OCI-LY7 (cell line): Measurements from ENCODE around the gene CATSPERB. TPM values are rescaled to one million over a fixed set of nuclear protein-coding genes. Genes with fewer than 3 reads are reported as not detected.

Source experiments
- BruUV-seq: library from RNA; stranded (reverse); fragments of 400-500 nt; replicated peaks from 2 replicates; lab custom pipeline; 2021; lab: Mats Ljungman, UMichigan
- CTCF ChIA-PET: fragments of 300-600 bp; sonication (Branson Sonifier 250); formaldehyde crosslinking; loops from one replicate; lab custom pipeline; 2022; ENCODE audit warnings: antibody characterized with exemption; ENCODE audit not compliant: unreplicated experiment; lab: Charles Lee
- POLR2A ChIA-PET: fragments of 300-600 bp; sonication (Branson Sonifier 250); formaldehyde crosslinking; loops from one replicate; lab custom pipeline; 2022; ENCODE audit warnings: antibody characterized with exemption; lab: Charles Lee
- DNase-seq: peaks from one replicate; pipeline ENCODE4 v3.0.0-alpha.2; 2015; ENCODE audit warnings: low spot score
- H2AFZ ChIP-seq: fragments of 200-600 bp; sonication (generic), shearing (Covaris generic); 2 replicates; pipeline ENCODE4 v1.6.1; 2014; ENCODE audit warnings: mild to moderate bottlenecking, antibody characterized with exemption, low read length, moderate library complexity
- H3K27ac ChIP-seq: fragments of 200-600 bp; sonication (generic); 2 replicates; pipeline ENCODE4 v1.5.1; 2014; ENCODE audit warnings: mixed run types, low read depth, mild to moderate bottlenecking, moderate library complexity, low read length, inconsistent platforms; ENCODE audit not compliant: poor library complexity, severe bottlenecking
- H3K36me3 ChIP-seq: fragments of 200-600 bp; sonication (generic); 2 replicates; pipeline ENCODE4 v1.6.1; 2014; ENCODE audit warnings: mild to moderate bottlenecking, antibody characterized with exemption, low read length, moderate library complexity, mixed read lengths; ENCODE audit not compliant: insufficient read depth
- H3K4me1 ChIP-seq: fragments of 200-600 bp; sonication (generic); 2 replicates; pipeline ENCODE4 v1.5.1; 2014; ENCODE audit warnings: mild to moderate bottlenecking, low read length; ENCODE audit not compliant: insufficient read depth, poor library complexity, severe bottlenecking
- H3K4me2 ChIP-seq: fragments of 200-600 bp; sonication (generic); 2 replicates; pipeline ENCODE4 v1.6.1; 2014; ENCODE audit warnings: mild to moderate bottlenecking, low read length
- H3K4me3 ChIP-seq: fragments of 200-600 bp; sonication (generic); 2 replicates; pipeline ENCODE4 v1.5.1; 2014; ENCODE audit warnings: mild to moderate bottlenecking, low read depth, low read length; ENCODE audit not compliant: poor library complexity, severe bottlenecking
- H3K79me2 ChIP-seq: fragments of 200-600 bp; sonication (generic); 2 replicates; pipeline ENCODE4 v1.6.1; 2016; ENCODE audit warnings: low read depth, mild to moderate bottlenecking, low read length, moderate library complexity, mixed read lengths; ENCODE audit not compliant: insufficient read depth
- H3K9me2 ChIP-seq: fragments of 200-600 bp; sonication (generic); 2 replicates; pipeline ENCODE4 v1.6.1; 2016; ENCODE audit warnings: mild to moderate bottlenecking, low read length, mixed read lengths; ENCODE audit not compliant: insufficient read depth
- H3K9me3 ChIP-seq: fragments of 200-600 bp; sonication (generic); 2 replicates; pipeline ENCODE4 v1.6.1; 2014; ENCODE audit warnings: mild to moderate bottlenecking, mixed run types, low read length, mixed read lengths
- H4K20me1 ChIP-seq: fragments of 200-600 bp; sonication (generic); 2 replicates; pipeline ENCODE4 v1.6.1; 2014; ENCODE audit warnings: mild to moderate bottlenecking, antibody characterized with exemption, low read length, moderate library complexity, mixed read lengths; ENCODE audit not compliant: insufficient read depth
- CTCF ChIP-seq: fragments of 200-600 bp; sonication (generic); conservative IDR thresholded peaks from 2 replicates; pipeline ENCODE4 v1.5.1; 2014; ENCODE audit warnings: mild to moderate bottlenecking, antibody characterized with exemption, low read length, moderate library complexity, mixed read lengths
- EZH2phosphoT487 ChIP-seq: fragments of 200-600 bp; sonication (generic); IDR thresholded peaks from 2 replicates; pipeline ENCODE4 v1.6.1; 2018; ENCODE audit warnings: low read depth, borderline replicate concordance, mild to moderate bottlenecking, mixed run types, antibody characterized with exemption, low read length, moderate library complexity, mixed read lengths
- intact Hi-C: fragments of 100-400 bp; cut with micrococcal nuclease; formaldehyde crosslinking; loops from one replicate; pipeline ENCODE4 v1.10.0; 2022; ENCODE audit not compliant: unreplicated experiment
- small RNA-seq: library from RNA; depleted of rRNA; stranded (forward); fragments of <200 nt; gene quantifications from one replicate; pipeline ENCODE3, GENCODE V24; 2014
- total RNA-seq, 2 experiments: library from RNA; depleted of rRNA in 1 of 2; stranded (reverse); fragments of >200 nt in 1 of 2; shearing (Covaris generic) in 1 of 2; gene quantifications; 2 replicates each; pipeline ENCODE4 v1.2.3, GENCODE V29; 2014 to 2022

The CATSPERB gene
- total RNA-seq, 2 experiments from 2014 or later, result not detected

- Histone ChIP-seq H3K27ac (no peak overlapping the region), H3K4me1 (no peaks in the 10 kb centered on the region)
- POLR2A ChIA-PET, result no interaction called here
Measured at GRCh38 chr14:91533623-91534022, 198.3 kb downstream of the CATSPERB start.

More at GRCh38 chr14:91533623-91534022, 198.3 kb downstream of the CATSPERB start:
- no peaks in the 10 kb centered on the region for H3K79me2 ChIP-seq
- no peaks in the 10 kb centered on the region for H4K20me1 ChIP-seq
- H3K4me3 ChIP-seq, result no peak overlapping the region
- intact Hi-C loops, result no loop called here
- no peaks in the 10 kb centered on the region for H3K36me3 ChIP-seq
- no TSS peak for BruUV-seq
- H3K9me3 ChIP-seq, result no peaks in the 10 kb centered on the region
- no peak for DNase-seq
- TF ChIP-seq CTCF (no peak), EZH2phosphoT487 (no peak)
- no peak overlapping the region for H3K4me2 ChIP-seq
- CTCF ChIA-PET, result no interaction called here
- H2AFZ ChIP-seq, result no peak overlapping the region
- no peaks in the 10 kb centered on the region for H3K9me2 ChIP-seq

Small RNA genes within 50 kb of the gene (small RNA-seq; reads per million reads assigned to genes)
- gene AL133373.1, result not detected
- gene POLR3GP1, result not detected
- not detected for gene RF00012

Other genes with a start within 250 kb of the CATSPERB start
- 80.7 and 84.7 TPM in 2 replicates for gene PPP4R3A, start 221.8 kb downstream of the CATSPERB start, total RNA-seq (2014; rRNA removed; shearing (Covaris generic))
- gene PPP4R3A, start 221.8 kb downstream of the CATSPERB start, total RNA-seq (2022), result 119 and 120 TPM in 2 replicates
- 0.10 and 0.57 TPM in 2 replicates for gene TC2N, start 135.4 kb upstream of the CATSPERB start, total RNA-seq (2014; rRNA removed; shearing (Covaris generic))
- not detected in 2 replicates for gene TC2N, start 135.4 kb upstream of the CATSPERB start, total RNA-seq (2022)
- 1.1 and 2.3 TPM in 2 replicates for gene FBLN5, start 215.6 kb upstream of the CATSPERB start, total RNA-seq (2014; rRNA removed; shearing (Covaris generic))
- gene FBLN5, start 215.6 kb upstream of the CATSPERB start, total RNA-seq (2022), result 0.74 and 0.91 TPM in 2 replicates